Stomach (tissue), 4 donors: ENCODE results near the gene FAM9A.

Source experiments
- CTCF ChIP-seq, 7 experiments: fragments of 450-650 bp in 4 of 7; fragments of 200-600 bp in 3 of 7; sonication (generic) in 3 of 7; IDR thresholded peaks; one replicate each; pipeline ENCODE4 v1.5.1; 2016 to 2019; ENCODE audit warnings: antibody characterized with exemption in 7 of 7, control low read depth in 2 of 7, mild to moderate bottlenecking in 1 of 7
- EP300 ChIP-seq: sonication (generic); formaldehyde crosslinking; IDR thresholded peaks from one replicate; pipeline ENCODE4 v1.6.1; 2017; ENCODE audit warnings: antibody characterized with exemption
- POLR2A ChIP-seq, 4 donors: fragments of 450-650 bp; IDR thresholded peaks; one replicate each; pipeline ENCODE4 v1.6.1; 2016; ENCODE audit warnings: antibody characterized with exemption in 4 of 4, control low read depth in 2 of 4, mild to moderate bottlenecking in 1 of 4, moderate library complexity in 1 of 4
- POLR2AphosphoS5 ChIP-seq, 3 donors: sonication (generic); formaldehyde crosslinking; IDR thresholded peaks; one replicate each; pipeline ENCODE4 v1.6.1; 2016; ENCODE audit warnings: antibody characterized with exemption in 3 of 3

- no peak for TF ChIP-seq EP300
- TF ChIP-seq CTCF (IDR thresholded peaks at IDR 0.05), result no peak
- no peak for TF ChIP-seq POLR2A (IDR thresholded peaks at IDR 0.05)
- no peak for TF ChIP-seq POLR2AphosphoS5 (IDR thresholded peaks at IDR 0.05)
These were observed 7.5 kb upstream of the FAM9A start for GRCh38 chrX:8808661-8809060.
